Kidney (tissue), 14 donors: ENCODE measurements around the gene CAMK2A. TPM values are rescaled to one million over a fixed set of nuclear protein-coding genes. Genes with fewer than 3 reads are reported as not detected.

Source experiments
- DNase-seq, 5 donors: peaks; one replicate each; pipeline ENCODE4 v3.0.0-alpha.2; 2013 to 2020
- FAIRE-seq: peaks from 2 replicates; lab custom pipeline; 2012; peaks lifted over from hg19 to GRCh38; lab: Jason Lieb, UNC
- H3K27ac ChIP-seq, 2 donors: one replicate each; pipeline ENCODE4 v1.7.0; 2013; ENCODE audit warnings: low read depth in 2 of 2, low read length in 2 of 2, inconsistent platforms in 1 of 2
- H3K27me3 ChIP-seq: one replicate; pipeline ENCODE4 v1.7.1; 2013; ENCODE audit warnings: low read length, inconsistent platforms; ENCODE audit not compliant: control insufficient read depth, insufficient read depth
- H3K36me3 ChIP-seq, 3 donors: one replicate each; pipeline versions ENCODE4 v1.7.0 to v1.7.1; 2013; ENCODE audit warnings: low read length in 3 of 3, control low read depth in 1 of 3, inconsistent platforms in 1 of 3; ENCODE audit not compliant: insufficient read depth in 3 of 3, control insufficient read depth in 2 of 3
- H3K4me1 ChIP-seq, 3 donors: one replicate each; pipeline versions ENCODE4 v1.7.0 to v1.7.1; 2013; ENCODE audit warnings: low read length in 3 of 3, inconsistent platforms in 1 of 3, low read depth in 1 of 3; ENCODE audit not compliant: control insufficient read depth in 2 of 3, insufficient read depth in 2 of 3
- H3K4me3 ChIP-seq, 3 donors: one replicate each; pipeline versions ENCODE4 v1.7.0 to v1.8.1; 2013; ENCODE audit warnings: low read length in 3 of 3, control low read depth in 1 of 3, inconsistent platforms in 1 of 3
- H3K9ac ChIP-seq, 3 donors: one replicate each; pipeline versions ENCODE4 v1.7.0 to v1.7.1; 2013; ENCODE audit warnings: low read length in 3 of 3, control low read depth in 1 of 3, inconsistent platforms in 1 of 3
- H3K9me3 ChIP-seq, 3 donors: one replicate each; pipeline versions ENCODE4 v1.7.0 to v1.7.1; 2013; ENCODE audit warnings: low read length in 3 of 3, control low read depth in 1 of 3, inconsistent platforms in 1 of 3; ENCODE audit not compliant: control insufficient read depth in 2 of 3, insufficient read depth in 1 of 3
- intact Hi-C: fragments of 100-400 bp; cut with DNase I; formaldehyde crosslinking; loops from one replicate; pipeline ENCODE4 v1.11.1; 2022
- polyA plus RNA-seq: library from polyadenylated mRNA; stranded (reverse); fragments of 350-450 nt; fragmentation: Illumina TruSeq; extraction: RNeasy Lipid Tissue Mini Kit (QIAGEN cat#74804); gene quantifications from one replicate; pipeline ENCODE4 v1.2.3, GENCODE V29; 2014; ENCODE audit warnings: low read depth, low replicate concordance; ENCODE audit not compliant: insufficient read depth
- total RNA-seq: library from RNA; stranded (reverse); fragmentation: NEBNext Ultra II Directional; extraction: Animal tissue kit (Norgen Biotek cat#: 25700); gene quantifications from one replicate; pipeline ENCODE4 v1.2.1, GENCODE V29; 2021
- TF ChIP-seq, protein P1 (sequence below): IDR thresholded peaks from 3 replicates; pipeline ENCODE4 v1.5.1; 2012; ENCODE audit warnings: mild to moderate bottlenecking, moderate library complexity, borderline replicate concordance; ENCODE audit not compliant: insufficient read depth; ENCODE audit errors: extremely low read depth
- donor health status: control.
- donor health status: control.
- donor health status: control.
- donor health status: control.
- donor health status: control.
- donor health status: DM: yes; HTN: yes; CAD: no.
- donor health status: Normal renal cell carcinoma (clear cell type).

CAMK2A gene
- total and polyA plus RNA-seq, 2 donors from 2014 or later, result 0.28 to 0.90 TPM

DNA sequence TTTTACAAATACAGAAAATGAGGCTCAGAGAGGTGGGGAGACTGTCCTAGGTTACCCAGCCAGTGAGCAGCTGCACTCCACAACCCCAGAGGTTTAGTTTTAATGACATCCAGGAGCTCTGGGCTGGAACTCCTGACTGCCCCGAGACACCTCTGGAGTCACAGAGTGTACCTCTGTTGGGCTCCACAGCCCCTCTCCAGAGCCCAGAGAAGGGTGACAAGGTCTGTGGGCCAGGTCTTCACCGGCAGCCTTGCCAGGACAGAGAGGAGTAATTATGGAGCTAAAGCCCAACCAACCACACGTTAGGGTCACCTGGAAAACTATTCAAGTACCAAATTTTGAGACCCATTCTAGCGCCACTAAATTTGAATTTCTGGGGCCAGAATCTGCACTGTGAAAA lies 111.9 kb downstream of the CAMK2A start:
- no peak for FAIRE-seq
- H3K9me3 ChIP-seq, result no peaks in the 10 kb centered on the region
- H3K36me3 ChIP-seq, result no peaks in the 10 kb centered on the region
- no peaks in the 10 kb centered on the region for H3K27me3 ChIP-seq
- TF ChIP-seq, protein P1, sequence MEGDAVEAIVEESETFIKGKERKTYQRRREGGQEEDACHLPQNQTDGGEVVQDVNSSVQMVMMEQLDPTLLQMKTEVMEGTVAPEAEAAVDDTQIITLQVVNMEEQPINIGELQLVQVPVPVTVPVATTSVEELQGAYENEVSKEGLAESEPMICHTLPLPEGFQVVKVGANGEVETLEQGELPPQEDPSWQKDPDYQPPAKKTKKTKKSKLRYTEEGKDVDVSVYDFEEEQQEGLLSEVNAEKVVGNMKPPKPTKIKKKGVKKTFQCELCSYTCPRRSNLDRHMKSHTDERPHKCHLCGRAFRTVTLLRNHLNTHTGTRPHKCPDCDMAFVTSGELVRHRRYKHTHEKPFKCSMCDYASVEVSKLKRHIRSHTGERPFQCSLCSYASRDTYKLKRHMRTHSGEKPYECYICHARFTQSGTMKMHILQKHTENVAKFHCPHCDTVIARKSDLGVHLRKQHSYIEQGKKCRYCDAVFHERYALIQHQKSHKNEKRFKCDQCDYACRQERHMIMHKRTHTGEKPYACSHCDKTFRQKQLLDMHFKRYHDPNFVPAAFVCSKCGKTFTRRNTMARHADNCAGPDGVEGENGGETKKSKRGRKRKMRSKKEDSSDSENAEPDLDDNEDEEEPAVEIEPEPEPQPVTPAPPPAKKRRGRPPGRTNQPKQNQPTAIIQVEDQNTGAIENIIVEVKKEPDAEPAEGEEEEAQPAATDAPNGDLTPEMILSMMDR, result no peak
- intact Hi-C loops, result no loop called here
- H3K9ac ChIP-seq, result no peak overlapping the region
- H3K4me3 ChIP-seq, result no peak overlapping the region
- H3K27ac ChIP-seq, result no peak overlapping the region
- DNase-seq, result no peak
- H3K4me1 ChIP-seq, result peaks cover 4 to 25% (median 6%) of the 10 kb centered on the region in 3 donors

DNA sequence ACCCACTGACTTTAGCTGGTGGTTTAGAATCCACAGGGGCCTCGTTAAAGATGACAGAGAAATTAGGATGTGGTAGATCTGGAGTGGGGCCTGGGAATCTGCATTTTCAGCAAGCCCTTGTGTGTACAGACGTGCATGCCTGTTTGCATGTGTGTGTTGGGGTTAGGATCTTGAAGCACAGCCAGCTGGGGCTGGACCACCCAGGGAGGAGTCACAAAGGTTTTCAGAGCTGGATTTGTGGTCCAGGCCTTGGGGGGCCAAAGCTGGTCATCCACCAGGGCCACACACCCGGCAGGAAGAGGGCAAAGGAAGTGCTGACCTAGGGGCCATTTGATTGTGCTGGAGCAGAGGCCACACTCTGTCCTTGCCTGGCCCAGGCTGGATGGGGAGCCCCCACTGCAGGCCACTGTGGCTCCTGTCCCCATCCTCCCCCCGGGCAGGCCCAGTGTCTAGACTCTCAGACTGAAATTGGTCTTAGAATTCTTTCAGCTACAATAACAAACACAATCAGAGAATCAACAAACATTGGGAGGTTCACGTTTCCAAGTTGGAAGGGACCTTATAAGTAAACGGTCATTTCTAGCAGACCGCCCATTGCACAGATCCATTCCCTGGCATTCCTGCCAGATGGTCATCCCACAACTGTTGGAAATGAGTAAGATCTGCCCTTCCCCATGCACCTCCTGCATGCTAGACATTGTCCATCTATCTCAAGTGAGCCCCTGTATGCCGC lies 112.7 kb downstream of the CAMK2A start:
- Histone ChIP-seq H3K36me3 (no peaks in the 10 kb centered on the region), H3K27ac (no peak overlapping the region), H3K27me3 (no peaks in the 10 kb centered on the region), H3K9me3 (no peaks in the 10 kb centered on the region), H3K4me3 (no peak overlapping the region), H3K9ac (no peak overlapping the region), H3K4me1 (peaks cover 4 to 25% (median 6%) of the 10 kb centered on the region in 3 donors)
- FAIRE-seq, result no peak
- TF ChIP-seq, protein P1, result no peak
- intact Hi-C loops, result no loop called here
- no peak for DNase-seq

DNA sequence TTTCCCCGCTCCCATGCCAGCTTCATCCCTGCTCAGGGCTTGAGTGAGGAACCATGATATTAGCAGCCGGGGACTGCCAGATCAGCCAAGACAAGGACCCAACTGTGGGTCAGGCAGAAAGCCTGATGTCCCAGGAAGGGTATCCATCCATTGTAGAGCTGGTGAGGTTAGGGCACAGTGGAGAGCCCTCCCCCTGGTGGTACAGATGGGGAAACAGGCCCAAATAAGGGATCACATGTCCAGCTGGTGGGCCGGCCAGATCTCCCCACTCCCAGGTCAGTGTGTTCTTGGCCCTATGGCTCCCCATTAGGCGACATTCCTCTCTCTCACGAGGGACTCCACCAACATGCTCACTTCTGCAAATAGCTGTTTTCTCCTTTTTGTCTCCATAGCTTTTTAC lies 114.0 kb downstream of the CAMK2A start:
- H3K9ac ChIP-seq, result no peak overlapping the region

More for the DNA sequence above, 114.0 kb downstream of the CAMK2A start:
- intact Hi-C loops, result no loop called here
- no peak for DNase-seq
- H3K4me3 ChIP-seq, result no peak overlapping the region
- no peak for FAIRE-seq
- no peaks in the 10 kb centered on the region for H3K36me3 ChIP-seq
- H3K4me1 ChIP-seq, result peaks cover 4 to 22% (median 6%) of the 10 kb centered on the region in 3 donors
- TF ChIP-seq, protein P1, result peak; percentile 14
- H3K9me3 ChIP-seq, result no peaks in the 10 kb centered on the region
- no peak overlapping the region for H3K27ac ChIP-seq
- H3K27me3 ChIP-seq, result no peaks in the 10 kb centered on the region
